BJ (cell line): ENCODE data around the gene KCNJ1. TPM values are rescaled to one million over a fixed set of nuclear protein-coding genes. Genes with fewer than 3 reads are reported as not detected.

Source experiments
- CTCF ChIA-PET: fragments of 350-600 bp; formaldehyde crosslinking; extraction: SDS; loops from one replicate; lab custom pipeline; 2021; ENCODE audit warnings: antibody characterized with exemption, inconsistent platforms; lab: Yijun Ruan, JAX
- POLR2A ChIA-PET: fragments of 300-600 bp; sonication (Branson Sonifier 250); formaldehyde crosslinking; extraction: SDS; loops from one replicate; lab custom pipeline; 2021; ENCODE audit warnings: antibody characterized with exemption; lab: Charles Lee
- DNase-seq: peaks from one replicate; pipeline ENCODE4 v3.0.0-alpha.2; 2011; ENCODE audit warnings: low read depth
- H3K27me3 ChIP-seq: 2 replicates; pipeline ENCODE4 v1.6.0; 2011; ENCODE audit warnings: low read length; ENCODE audit not compliant: control insufficient read depth, insufficient read depth
- H3K36me3 ChIP-seq: 2 replicates; pipeline ENCODE4 v1.5.1; 2011; ENCODE audit warnings: low read length; ENCODE audit not compliant: control insufficient read depth, insufficient read depth
- H3K4me3 ChIP-seq: 2 replicates; pipeline ENCODE4 v1.5.1; 2011; ENCODE audit warnings: low read depth, mild to moderate bottlenecking, control low read depth, low read length
- CTCF ChIP-seq: IDR thresholded peaks from 2 replicates; pipeline ENCODE4 v1.5.1; 2011; ENCODE audit warnings: low read depth, mild to moderate bottlenecking, control low read depth, inconsistent platforms, low read length, moderate library complexity; ENCODE audit not compliant: insufficient read depth
- polyA plus RNA-seq: library from polyadenylated mRNA; depleted of rRNA; stranded (reverse); fragments of >200 nt; gene quantifications from 2 replicates; pipeline ENCODE4 v1.2.3, GENCODE V29; 2011

The KCNJ1 gene
- polyA plus RNA-seq, 1 experiment, result not detected

- no peak for TF ChIP-seq CTCF
- ChIA-PET CTCF (interaction anchor here (3.9 kb wide), 1 partner anchor 29 kb away, joined by 14 read pairs; no protein-coding TSS in a partner anchor), POLR2A (no interaction called here)
- H3K4me3 ChIP-seq, result no peak overlapping the region
- H3K36me3 ChIP-seq, result no peaks in the 10 kb centered on the region
- H3K27me3 ChIP-seq, result peaks cover 4% of the 10 kb centered on the region
- DNase-seq, result no peak
Observed at GRCh38 chr11:128913806-128914205, 46.7 kb upstream of the KCNJ1 start.

GRCh38 chr11:128911701-128912100 is 44.6 kb upstream of the KCNJ1 start:
- Histone ChIP-seq H3K36me3 (no peaks in the 10 kb centered on the region), H3K4me3 (no peak overlapping the region), H3K27me3 (peaks cover 3% of the 10 kb centered on the region)
- POLR2A ChIA-PET, result no interaction called here
- DNase-seq, result no peak
- TF ChIP-seq CTCF, result no peak
- CTCF ChIA-PET, result interaction anchor here (0.9 to 3.9 kb wide), 2 partner anchors 9 to 27 kb away, joined by 3 to 14 read pairs; no protein-coding TSS in a partner anchor

- Histone ChIP-seq H3K4me3 (no peak overlapping the region), H3K27me3 (peaks cover 3% of the 10 kb centered on the region), H3K36me3 (no peaks in the 10 kb centered on the region)
- ChIA-PET POLR2A (no interaction called here), CTCF (interaction anchor here (0.9 to 6.5 kb wide), 2 partner anchors 9 to 26 kb away, joined by 3 to 48 read pairs; no protein-coding TSS in a partner anchor)
- no peak for DNase-seq
- TF ChIP-seq CTCF, result no peak
Observed at GRCh38 chr11:128911239-128911638, 44.1 kb upstream of the KCNJ1 start.

- TF ChIP-seq CTCF, result no peak
- H3K4me3 ChIP-seq, result no peak overlapping the region
- H3K27me3 ChIP-seq, result peaks cover 3% of the 10 kb centered on the region
- no peak for DNase-seq
- POLR2A ChIA-PET, result no interaction called here
- no peaks in the 10 kb centered on the region for H3K36me3 ChIP-seq
- CTCF ChIA-PET, result interaction anchor here (6.5 kb wide), 1 partner anchor 25 kb away, joined by 48 read pairs; no protein-coding TSS in a partner anchor
Observed at GRCh38 chr11:128910576-128910975, 43.5 kb upstream of the KCNJ1 start.

GRCh38 chr11:128909438-128910125 is 42.5 kb upstream of the KCNJ1 start:
- DNase-seq, result no peak
- peaks cover 3% of the 10 kb centered on the region for H3K27me3 ChIP-seq
- ChIA-PET POLR2A (no interaction called here), CTCF (interaction anchor here (0.8 to 6.5 kb wide), 3 partner anchors 24 to 35 kb away, joined by 3 to 48 read pairs (median 3); no protein-coding TSS in a partner anchor)
- TF ChIP-seq CTCF, result no peak
- H3K36me3 ChIP-seq, result no peaks in the 10 kb centered on the region
- H3K4me3 ChIP-seq, result no peak overlapping the region
